ENCODE measurements around the gene INMT.

The INMT gene

DNA sequence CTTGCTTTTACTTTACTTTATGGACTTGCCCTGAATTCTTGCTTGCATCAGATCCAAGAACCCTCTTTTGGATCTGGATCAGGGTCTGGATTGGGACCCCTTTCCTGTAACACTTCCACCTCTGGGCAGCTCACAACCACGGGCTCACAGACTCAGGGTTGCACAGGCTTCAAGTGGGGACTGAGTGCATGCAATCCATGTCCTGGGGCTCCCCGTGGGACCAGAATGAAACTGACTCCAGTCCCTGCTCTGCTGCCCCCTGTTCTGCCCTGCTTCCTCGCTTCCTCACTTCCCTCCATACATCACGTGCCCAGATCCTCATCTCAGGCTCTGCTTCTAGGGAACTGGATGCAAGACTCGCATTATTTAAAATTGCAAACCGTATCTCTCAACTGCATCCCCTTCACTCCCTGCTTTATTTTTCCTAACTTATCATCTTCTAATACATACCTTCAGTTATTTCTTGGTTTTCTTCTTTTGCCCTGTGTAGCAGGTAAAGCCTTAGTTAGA, 23.3 kb upstream of the INMT start:
- no peak for DNase-seq (ENCODE audit: low spot score)

DNA sequence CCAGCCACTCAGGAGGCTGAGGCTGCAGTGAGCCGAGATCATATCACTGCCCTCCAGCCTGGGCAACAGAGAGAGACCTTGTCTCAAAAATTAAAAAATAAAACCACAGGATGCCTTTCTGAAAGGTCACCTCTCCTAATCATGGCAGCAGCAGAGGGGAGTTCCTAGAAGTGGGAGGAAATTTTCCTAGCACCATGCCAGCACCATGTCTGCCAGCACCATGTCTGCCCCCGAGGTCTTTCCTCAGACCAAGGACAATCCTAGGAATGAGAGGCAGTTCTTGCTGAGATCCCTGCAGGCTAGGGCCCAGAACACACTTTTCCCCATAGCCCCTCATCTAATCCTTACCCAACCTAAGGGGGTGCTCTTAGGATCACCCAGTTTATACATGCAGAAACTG, 22.3 kb upstream of the INMT start:
- no peak for DNase-seq (ENCODE audit: low spot score)

DNA sequence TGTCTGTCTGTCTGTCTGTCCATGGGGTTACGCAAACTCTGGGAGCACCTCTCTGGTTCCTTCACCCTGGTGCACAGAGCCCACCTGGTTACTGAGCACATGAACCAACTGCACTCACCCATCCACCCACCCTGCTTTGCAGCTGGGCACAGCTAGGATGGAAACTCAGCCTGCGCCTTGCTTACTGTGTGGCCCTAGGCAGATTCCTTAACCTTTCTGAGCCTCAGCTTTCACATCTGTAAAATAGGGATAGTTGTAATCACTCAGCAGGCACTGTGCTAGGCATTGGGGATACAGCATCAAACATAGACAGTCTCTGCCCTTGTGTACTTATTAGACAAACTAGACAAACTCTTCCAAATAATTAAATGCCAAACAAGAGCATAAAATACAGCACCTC, 21.8 kb upstream of the INMT start:
- DNase-seq (ENCODE audit: low spot score), result no peak

- DNase-seq (ENCODE audit: low spot score), result no peak
These were observed 20.9 kb upstream of the INMT start for GRCh38 chr7:30730996-30731395.

DNA sequence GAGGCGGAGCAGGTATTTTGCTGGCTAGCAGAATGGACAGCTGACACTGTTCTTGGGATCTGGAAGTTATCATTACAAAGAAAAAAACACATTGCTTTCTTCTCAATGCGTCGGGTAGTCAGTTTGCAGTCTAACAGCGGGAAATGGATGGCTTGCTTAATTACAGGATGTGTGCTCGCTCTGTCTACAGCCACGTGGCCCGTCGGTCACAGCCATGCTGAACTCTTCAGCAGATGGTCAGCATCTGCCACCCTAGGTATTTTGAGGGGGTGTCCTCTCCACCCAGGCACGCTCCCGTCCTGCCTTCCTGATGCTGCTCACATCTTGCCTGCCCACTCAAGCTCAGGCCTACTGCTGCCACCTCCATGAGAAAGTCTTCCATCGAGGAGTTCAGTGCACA, 20.4 kb upstream of the INMT start:
- no peak for DNase-seq (ENCODE audit: low spot score)

GRCh38 chr7:30732606-30733005, 19.3 kb upstream of the INMT start:
- DNase-seq (ENCODE audit: low spot score), result no peak

DNA sequence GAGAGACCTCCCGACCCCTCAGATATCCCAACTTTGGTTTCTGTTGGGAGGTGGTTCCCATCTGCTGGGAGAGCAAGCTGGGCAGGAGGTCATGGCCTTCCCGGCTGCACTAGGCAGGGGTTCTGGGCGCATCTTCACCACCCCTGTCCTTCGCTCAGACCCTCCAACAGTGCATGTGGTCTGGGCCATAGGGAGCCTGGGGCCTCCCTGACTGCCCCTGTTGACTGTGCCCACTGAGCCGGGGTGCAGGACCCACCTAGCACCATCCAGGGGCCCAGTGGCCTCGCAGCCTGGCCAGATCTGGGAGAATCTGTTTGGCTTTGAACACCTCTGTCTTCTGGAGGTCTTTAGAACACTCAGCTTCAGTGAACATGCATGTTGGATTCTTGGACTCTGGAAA, 18.7 kb upstream of the INMT start:
- DNase-seq (ENCODE audit: low spot score), result no peak

- DNase-seq (ENCODE audit: low spot score), result no peak
These were observed 18.2 kb upstream of the INMT start for GRCh38 chr7:30733691-30734090.

DNA sequence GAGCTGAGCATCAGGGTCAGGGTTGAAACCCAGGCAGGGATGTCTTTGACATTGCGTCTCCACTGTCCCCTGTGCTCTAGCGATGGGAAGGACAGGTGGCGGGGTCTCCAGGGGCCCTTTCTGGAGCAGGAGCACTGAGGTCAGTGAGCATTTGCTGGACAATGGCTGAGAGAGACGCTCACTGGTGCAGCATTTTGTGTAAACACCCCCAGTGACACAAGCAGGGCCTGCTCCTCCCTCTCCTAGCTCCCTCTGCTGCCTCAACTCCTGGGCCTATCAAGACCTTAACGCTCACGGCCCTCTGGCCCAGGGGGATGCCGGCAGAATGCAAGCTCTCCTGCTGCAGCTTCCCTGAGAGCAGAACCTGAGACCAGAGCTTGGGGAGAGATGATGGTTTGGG, 17.4 kb upstream of the INMT start:
- DNase-seq (ENCODE audit: low spot score), result no peak

DNA sequence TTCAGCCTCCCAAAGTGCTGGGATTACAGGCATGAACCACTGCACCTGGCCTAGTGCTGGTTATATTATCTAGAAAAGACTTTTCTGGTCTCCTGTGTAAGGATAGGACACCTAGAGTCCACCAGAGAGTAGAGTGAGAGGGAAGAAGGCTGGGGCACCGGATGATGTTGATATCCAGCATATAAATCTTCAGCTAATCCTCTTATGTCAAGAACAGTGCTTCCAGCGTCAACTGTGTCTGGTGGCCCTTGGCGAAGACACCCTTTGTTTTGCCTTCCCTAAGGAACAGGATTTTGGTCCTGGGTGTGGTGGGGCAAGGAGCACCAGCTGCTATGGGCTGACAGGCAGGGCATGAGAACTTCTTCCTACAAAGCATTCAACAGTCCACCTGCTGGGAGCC, 16.3 kb upstream of the INMT start:
- DNase-seq (ENCODE audit: low spot score), result no peak

DNA sequence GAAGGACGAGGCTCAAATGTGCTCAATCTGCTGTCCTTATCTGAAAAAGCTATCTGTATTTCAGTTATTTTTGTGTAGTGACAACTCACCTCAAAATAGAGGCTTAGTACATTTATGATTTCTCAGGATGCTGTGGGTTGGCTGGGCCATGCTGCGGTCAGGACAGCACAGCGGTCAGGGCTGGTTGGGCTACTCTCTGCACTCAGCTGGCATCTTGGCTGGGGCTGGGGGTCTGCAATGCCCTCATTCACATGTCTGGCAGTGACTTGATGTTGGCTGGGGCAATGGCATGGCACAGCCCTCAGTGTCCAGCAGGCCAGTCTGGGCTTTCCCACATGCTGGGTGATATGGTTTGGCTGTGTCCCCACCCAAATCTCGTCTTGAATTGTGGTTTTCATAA, 15.6 kb upstream of the INMT start:
- DNase-seq (ENCODE audit: low spot score), result no peak

GRCh38 chr7:30738026-30738915, 13.7 kb upstream of the INMT start:
- no peak for DNase-seq (ENCODE audit: low spot score)

DNA sequence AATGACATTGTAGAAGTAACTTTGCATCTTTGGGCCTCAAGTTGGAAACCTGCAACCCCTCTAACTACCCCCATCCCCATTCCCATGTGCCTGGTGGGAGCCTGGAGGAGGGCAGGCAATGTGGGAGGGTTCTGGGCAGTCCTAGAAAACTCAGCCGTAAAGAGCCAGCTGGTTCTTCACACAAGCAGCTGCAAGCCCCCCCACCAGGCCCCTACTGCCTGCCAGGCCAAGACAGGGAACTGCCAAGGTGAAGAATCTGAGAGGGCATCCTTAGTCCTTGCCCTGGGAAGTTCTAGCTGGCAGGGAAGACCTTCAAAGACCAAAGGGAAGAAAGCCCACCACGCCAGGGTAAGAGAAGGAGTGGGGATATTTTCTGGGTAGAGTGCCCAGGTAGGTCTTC, 12.2 kb upstream of the INMT start:
- no peak for DNase-seq (ENCODE audit: low spot score)

DNA sequence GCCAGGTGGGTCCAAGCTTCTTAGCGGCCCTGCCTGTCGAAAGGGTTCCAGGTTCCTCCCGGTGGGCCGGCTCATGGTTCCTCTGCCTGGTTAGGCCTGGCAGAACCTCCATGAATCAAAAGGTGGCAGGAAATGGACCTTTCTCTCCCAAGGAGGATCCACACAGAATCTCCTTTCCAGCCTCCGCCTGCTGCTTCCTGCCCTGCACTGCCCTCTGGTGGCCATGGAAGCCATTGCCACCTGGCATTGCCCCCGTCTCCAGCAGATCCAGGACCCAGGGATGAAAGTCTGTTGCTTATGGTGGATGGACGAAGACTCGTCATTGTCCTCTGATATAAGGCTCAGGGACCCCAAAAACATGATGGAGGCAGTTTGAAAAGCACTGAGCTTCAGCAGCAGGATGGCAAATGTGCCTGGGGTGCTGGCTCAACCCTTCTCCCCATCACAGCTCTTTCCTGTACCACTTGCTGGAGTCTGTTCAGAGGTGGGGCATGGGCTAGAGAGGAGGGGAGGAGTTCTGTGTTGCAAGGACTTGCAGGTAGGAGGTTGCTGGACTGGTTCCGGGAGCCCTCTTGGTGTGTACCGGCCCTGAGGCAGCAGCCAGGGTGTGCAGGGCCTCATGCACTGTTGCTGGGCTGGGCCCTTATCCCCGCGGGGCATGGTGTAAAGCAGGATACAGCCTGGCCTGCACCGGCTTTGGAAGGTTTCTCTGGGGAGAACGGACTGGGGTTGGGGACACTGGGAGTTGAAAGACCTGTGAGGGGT, 11.3 kb upstream of the INMT start:
- DNase-seq (ENCODE audit: low spot score), result peak; percentile 93

DNA sequence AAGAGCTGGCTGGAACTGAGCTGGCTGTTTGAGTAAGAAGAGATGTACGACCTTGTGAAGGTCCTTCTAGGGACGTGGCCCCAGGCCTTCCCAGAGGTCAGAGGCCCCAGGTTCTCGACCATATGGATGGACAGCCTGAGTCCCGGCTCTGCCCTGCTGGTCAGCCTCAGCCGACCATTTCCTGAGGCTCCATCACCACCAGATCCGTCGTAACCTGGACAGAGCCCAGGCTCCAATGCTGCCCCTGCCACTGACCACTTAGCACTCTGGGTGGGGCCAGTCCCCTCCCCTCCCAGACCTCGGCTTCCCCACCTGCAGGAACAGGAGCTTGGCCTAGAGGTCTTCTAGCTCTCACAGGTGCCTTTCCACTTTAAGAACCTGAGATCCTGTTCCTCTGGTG, 10.6 kb upstream of the INMT start:
- DNase-seq (ENCODE audit: low spot score), result no peak

DNA sequence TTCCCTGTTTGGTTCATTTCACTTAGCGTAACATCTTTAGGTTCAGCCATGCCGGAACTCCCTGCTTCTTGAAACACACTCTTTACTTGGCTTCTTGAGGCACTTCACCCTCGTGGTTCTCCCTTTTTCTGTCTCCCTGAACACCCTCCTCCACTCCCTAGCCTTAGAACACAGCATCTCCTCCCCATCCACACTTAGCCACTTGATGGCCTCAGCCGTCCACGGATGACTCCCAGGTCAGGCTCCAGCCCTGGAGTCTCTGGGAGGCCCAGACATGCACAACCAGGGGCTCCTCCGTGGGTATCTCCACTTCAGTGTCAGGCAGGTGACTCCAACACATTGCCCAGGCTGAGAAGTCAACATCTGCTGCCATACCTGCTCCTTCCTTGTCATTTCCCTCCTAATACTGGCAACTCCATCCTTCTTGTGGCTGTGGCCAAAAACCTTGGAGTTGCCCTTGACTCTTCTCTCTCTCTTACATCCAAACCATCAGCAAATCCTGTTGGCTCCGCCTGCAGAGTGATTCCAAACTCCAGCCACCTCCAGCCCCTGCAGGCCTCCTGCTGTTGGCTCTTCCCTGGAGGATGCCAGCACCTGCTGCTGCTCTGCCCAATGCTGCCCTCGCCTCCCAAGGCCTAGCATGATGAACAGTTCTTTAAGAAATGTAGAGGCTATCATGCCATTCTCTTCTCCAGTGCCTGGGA, 8.4 kb upstream of the INMT start:
- DNase-seq (ENCODE audit: low spot score), result peak; percentile 76

GRCh38 chr7:30744075-30744417, 7.9 kb upstream of the INMT start:
- DNase-seq (ENCODE audit: low spot score), result no peak

DNA sequence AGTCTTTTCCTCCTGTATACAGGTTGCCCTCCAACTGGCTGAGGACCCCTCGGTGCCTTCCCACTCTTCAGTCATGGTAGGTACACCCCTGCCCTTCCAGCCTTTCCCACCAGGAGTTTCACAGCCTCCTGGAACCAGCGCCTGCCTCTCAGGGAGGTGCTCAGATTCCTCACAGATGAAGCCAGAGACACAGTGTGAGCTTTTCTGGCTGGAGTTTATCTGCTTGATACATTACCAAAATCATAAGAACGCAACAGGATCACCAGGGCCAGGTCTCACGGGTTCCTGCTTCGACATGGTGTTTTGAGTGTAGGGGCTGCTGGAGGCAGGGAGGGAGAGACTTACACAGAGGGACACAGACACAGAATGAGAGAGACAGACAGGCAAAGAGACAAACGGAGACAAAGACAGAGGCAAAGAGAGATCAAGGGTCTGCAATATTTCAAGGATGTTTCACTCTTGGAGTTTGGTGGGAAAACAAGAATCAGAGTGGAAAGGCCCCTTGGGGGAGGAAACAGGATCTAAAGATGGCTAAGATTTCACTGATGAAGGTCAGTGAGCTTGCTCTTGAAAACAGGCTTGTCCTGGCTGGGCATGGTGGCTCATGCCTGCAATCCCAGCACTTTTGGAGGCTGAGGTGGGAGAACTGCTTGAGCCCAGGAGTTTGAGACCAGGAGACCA, 6.5 kb upstream of the INMT start:
- DNase-seq (ENCODE audit: low spot score), result no peak

DNA sequence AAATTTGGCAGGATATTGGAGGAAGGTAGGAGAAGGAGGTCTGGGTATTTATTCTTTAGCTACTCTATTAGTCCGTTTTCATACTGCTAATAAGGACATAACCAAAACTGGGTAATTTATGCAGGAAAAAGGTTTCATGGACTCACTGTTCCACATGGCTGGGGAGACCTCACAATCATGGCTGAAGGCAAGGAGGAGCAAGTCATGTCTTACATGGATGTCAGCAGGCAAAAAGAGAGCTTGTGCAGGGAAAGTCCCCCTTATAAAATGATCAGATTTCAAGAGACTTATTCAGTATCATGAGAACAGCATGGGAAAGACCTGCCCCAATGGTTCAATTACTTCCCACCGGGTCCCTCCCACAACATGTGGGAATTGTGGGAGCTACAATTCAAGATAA, 1.9 kb upstream of the INMT start:
- DNase-seq (ENCODE audit: low spot score), result no peak

DNA sequence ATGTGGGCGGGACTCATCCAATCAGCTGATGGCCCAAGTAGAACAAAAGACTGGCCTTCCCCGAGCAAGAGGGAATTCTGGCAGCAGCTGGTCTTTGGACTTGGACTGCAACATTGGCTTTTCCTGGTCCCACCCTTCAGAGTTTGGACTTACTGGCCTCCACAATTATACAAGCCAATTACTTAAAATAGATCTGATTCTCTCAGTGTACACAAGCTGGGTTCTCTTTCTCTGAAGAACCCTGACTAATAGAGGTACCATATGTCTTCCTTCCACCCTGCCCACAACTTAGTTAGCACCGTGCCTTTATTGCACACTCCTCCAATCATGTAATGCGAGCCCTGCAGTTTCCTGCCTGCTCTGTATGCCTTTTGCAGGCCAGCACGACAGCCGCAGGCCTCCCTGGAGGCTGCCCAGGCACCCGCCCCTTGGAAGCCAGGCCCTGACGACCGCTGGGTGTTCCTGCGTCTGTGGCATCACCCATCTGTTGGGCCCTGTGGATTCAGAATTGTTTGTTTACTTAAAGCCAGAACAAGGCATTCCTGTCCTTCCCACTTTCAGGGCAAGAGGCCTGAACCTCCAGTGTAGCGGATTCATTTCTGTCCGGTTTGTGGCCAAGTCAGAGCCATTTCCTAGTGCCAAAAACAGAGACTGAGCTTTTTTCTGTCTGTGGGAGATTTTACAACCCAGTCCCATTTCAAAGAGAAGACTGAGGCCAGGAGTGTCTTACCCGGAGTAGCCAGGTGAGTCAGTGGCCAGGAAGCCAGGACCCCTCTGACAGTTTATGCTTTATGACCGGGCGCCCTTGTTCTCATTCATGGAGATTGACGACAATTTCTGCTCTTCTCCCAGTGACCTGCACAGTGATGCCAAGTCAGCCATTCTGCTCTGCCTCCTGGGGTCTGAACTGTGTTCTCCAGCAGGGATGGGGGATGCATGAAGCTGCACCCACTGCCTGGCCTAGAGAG, 968 bp upstream of the INMT start:
- peak; percentile 89 for DNase-seq (ENCODE audit: low spot score)

DNA sequence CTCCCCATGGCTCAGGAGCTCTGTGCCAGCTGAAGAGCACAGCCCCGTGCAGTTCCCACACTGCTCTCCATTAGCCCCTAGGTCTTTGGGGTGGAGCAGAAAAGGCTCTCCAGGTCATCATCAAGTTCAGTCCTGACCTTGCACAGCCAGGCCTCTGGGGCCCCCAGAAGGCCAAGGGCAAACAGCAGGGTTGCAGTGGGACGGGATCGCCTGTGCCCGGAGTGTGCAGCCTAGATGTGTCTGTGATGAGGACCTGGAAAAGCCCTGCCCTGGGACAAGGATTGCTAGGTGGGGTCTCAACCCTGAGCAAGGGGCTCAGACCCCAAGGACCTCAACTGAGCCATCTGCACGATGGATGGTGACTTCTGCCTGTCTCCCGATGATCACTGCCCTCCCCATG, 549 bp downstream of the INMT start:
- DNase-seq (ENCODE audit: low spot score), result no peak

All from hepatic stellate cell (primary cell).